ENCODE data around the gene HHIPL1.

DNA sequence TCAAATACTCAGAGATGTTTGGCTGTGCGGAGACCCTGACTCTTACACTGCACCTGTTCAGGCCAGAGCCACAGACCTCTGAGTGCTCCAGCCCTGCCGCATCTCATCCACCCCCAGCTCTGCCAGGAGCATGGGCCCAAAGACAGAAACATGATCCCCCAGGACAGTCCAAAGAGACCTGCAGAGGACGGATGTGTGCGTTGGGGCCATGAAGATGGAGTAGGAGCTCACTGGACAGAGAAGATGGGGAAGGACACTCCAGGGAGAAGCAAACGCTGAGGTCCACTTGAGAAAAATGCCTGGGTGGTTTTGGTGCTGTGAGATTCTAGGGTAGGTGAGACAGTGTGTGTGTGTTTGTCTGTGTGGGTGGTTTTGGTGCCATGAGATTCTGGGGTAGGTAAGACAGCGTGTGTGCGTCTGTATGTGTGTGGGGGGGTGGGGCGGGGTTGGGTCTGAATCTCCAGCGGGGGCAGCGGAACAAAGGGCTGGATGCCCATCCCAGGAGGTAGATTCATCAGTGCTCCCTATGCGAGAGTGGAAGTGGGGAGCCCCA is 818 bp upstream of the HHIPL1 start:
- TF ChIP-seq, protein P1, sequence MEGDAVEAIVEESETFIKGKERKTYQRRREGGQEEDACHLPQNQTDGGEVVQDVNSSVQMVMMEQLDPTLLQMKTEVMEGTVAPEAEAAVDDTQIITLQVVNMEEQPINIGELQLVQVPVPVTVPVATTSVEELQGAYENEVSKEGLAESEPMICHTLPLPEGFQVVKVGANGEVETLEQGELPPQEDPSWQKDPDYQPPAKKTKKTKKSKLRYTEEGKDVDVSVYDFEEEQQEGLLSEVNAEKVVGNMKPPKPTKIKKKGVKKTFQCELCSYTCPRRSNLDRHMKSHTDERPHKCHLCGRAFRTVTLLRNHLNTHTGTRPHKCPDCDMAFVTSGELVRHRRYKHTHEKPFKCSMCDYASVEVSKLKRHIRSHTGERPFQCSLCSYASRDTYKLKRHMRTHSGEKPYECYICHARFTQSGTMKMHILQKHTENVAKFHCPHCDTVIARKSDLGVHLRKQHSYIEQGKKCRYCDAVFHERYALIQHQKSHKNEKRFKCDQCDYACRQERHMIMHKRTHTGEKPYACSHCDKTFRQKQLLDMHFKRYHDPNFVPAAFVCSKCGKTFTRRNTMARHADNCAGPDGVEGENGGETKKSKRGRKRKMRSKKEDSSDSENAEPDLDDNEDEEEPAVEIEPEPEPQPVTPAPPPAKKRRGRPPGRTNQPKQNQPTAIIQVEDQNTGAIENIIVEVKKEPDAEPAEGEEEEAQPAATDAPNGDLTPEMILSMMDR (conservative IDR thresholded peaks at IDR 0.05; ENCODE audit: low read depth, low read length) = no peak
- TF ChIP-seq EZH2 (IDR thresholded peaks at IDR 0.05; ENCODE audit: borderline replicate concordance, low read depth, low read length, poor library complexity, severe bottlenecking) = no peak

Data from A673 (cell line).